Left ventricle myocardium inferior (tissue), 1 donor: ENCODE results near the gene APBB1IP. TPM values are rescaled to one million over a fixed set of nuclear protein-coding genes. Genes with fewer than 3 reads are reported as not detected.
"Not testable (repeated sequence)": the region's sequence is repeated elsewhere in the genome, so short reads cannot be mapped to it uniquely, and the experiment has no call there.

ENCODE experiments used
- DNase-seq: peaks from one replicate; pipeline ENCODE4 v3.0.0-alpha.2; 2020
- H3K27ac ChIP-seq: fragments of 200-600 bp; replicated peaks from 2 replicates; pipeline ENCODE4 v1.8.0; 2021
- H3K27me3 ChIP-seq: fragments of 200-600 bp; 2 replicates; pipeline ENCODE4 v1.8.0; 2021; ENCODE audit warnings: low read depth
- H3K36me3 ChIP-seq: fragments of 200-600 bp; 2 replicates; pipeline ENCODE4 v1.8.0; 2021
- H3K4me1 ChIP-seq: fragments of 200-600 bp; 2 replicates; pipeline ENCODE4 v1.8.0; 2021
- H3K4me3 ChIP-seq: fragments of 200-600 bp; 2 replicates; pipeline ENCODE4 v1.8.0; 2021; ENCODE audit warnings: mild to moderate bottlenecking, moderate library complexity
- H3K9me3 ChIP-seq: fragments of 200-600 bp; replicated peaks from 2 replicates; pipeline ENCODE4 v1.8.0; 2021
- CTCF ChIP-seq: fragments of 200-600 bp; IDR thresholded peaks from 2 replicates; pipeline ENCODE4 v1.8.0; 2021; ENCODE audit warnings: antibody characterized with exemption, mild to moderate bottlenecking, borderline replicate concordance
- intact Hi-C: fragments of 100-400 bp; cut with micrococcal nuclease; formaldehyde crosslinking; loops from one replicate; pipeline ENCODE4 v1.11.0; 2022
- total RNA-seq: library from RNA; stranded (reverse); fragmentation: NEBNext Ultra II Directional; extraction: Animal tissue kit (Norgen Biotek cat#: 25700); gene quantifications from one replicate; pipeline ENCODE4 v1.2.1, GENCODE V29; 2021
- donor health status: DM: no; HTN: yes; CAD: no; lungs with severe emphysema.

APBB1IP gene
- total RNA-seq, 1 donor from 2014 or later, result 2.6 TPM

DNA sequence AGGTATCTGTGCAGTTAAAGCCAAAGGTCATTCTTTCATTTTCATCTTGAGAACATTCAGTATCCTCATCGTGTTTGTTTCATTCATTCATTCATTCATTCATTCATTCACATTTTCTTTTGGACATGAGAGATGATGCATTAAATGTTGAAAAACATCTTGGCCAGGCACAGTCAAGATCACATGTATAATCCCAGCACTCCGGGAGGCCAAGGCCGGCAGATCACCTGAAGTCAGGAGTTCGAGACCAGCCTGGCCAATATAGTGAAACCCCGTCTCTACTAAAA, 34.3 kb downstream of the APBB1IP start:
- no peaks in the 10 kb centered on the region for H3K36me3 ChIP-seq
- H3K27ac ChIP-seq, result no peak overlapping the region
- H3K27me3 ChIP-seq, result no peaks in the 10 kb centered on the region
- no peak overlapping the region for H3K4me3 ChIP-seq
- H3K9me3 ChIP-seq, result no peaks in the 10 kb centered on the region
- intact Hi-C loops, result no loop called here
- no peak for TF ChIP-seq CTCF
- DNase-seq, result no peak
- H3K4me1 ChIP-seq, result no peaks in the 10 kb centered on the region

DNA sequence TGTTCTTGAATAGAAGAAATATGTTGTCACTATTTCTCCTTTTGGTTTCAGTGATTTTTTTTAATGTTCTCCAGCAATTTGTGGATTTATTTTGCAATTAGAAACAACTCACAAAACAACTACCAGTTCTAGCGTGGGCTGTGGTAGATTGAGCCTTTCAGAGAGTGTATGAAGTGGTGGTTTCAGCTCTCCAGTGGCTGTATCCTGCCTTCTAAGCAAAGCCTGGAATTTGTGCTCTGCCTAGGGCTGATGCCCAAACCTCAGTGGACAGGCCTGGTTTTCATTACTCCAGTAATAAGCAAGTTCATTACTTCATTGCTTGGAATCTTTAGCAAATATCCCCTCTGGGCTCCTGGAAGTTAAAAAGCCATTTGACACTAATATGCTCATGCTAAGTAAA, 35.9 kb downstream of the APBB1IP start:
- no peak for TF ChIP-seq CTCF
- Histone ChIP-seq H3K4me3 (no peak overlapping the region), H3K9me3 (no peaks in the 10 kb centered on the region), H3K4me1 (no peaks in the 10 kb centered on the region), H3K36me3 (no peaks in the 10 kb centered on the region), H3K27me3 (no peaks in the 10 kb centered on the region), H3K27ac (peak overlapping the region; percentile 16)
- intact Hi-C loops, result no loop called here
- no peak for DNase-seq

GRCh38 chr10:26474845-26475244, 36.7 kb downstream of the APBB1IP start:
- H3K9me3 ChIP-seq, intact Hi-C loops, DNase-seq, H3K4me1 ChIP-seq, H3K4me3 ChIP-seq, H3K27me3 ChIP-seq, H3K36me3 ChIP-seq: not testable (repeated sequence)
- peak overlapping the region; percentile 16 for H3K27ac ChIP-seq

DNA sequence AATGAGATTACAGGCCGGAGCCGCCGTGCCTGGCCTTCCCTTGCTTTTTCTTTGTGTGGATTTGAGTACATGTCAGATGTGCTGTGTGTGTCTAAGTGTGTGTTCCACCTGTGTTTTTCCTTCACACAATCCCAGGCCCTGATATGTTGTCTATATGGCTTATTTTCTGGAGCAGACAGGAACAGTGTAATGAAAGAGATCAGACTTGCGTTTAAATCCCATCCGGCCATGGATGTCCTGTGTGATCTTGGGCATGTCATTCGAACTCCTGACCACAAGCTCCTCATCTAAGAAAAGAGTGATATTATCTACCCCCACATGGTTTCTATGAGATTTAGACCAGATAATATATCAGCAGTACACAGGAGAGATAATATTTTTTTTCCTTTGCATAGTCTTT, 37.2 kb downstream of the APBB1IP start:
- intact Hi-C loops, result no loop called here
- Histone ChIP-seq H3K4me1 (no peaks in the 10 kb centered on the region), H3K4me3 (no peak overlapping the region), H3K9me3 (no peaks in the 10 kb centered on the region), H3K27ac (no peak overlapping the region), H3K27me3 (no peaks in the 10 kb centered on the region), H3K36me3 (no peaks in the 10 kb centered on the region)
- DNase-seq, result no peak
- no peak for TF ChIP-seq CTCF

- intact Hi-C loops, result no loop called here
- Histone ChIP-seq H3K4me3 (no peak overlapping the region), H3K36me3 (no peaks in the 10 kb centered on the region), H3K27me3 (no peaks in the 10 kb centered on the region), H3K9me3 (no peaks in the 10 kb centered on the region), H3K27ac (no peak overlapping the region), H3K4me1 (no peaks in the 10 kb centered on the region)
- no peak for TF ChIP-seq CTCF
- DNase-seq, result no peak
These were observed 39.4 kb downstream of the APBB1IP start for GRCh38 chr10:26477501-26477900.

DNA sequence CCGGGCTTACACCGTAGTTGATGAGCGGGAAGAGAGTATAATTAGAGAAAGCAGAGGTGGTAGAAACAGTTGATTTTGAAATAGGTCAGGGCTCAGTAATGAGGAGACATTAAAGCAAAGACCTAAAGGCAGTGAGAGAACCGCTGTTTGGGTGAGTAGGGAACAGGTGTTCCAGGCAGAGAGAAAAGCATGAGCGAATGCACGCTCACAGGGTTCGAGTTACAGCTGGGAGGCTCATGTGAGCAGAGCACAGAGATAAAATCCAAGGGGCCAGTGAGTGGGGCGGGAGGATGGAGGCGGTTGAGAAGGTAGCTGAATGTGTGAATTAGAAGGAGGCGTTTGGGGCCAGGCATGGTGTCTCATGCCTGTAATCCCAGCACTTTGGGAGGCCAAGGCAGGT, 39.9 kb downstream of the APBB1IP start:
- no peak overlapping the region for H3K27ac ChIP-seq
- no peak overlapping the region for H3K4me3 ChIP-seq
- no peaks in the 10 kb centered on the region for H3K9me3 ChIP-seq
- H3K4me1 ChIP-seq, result no peaks in the 10 kb centered on the region
- TF ChIP-seq CTCF, result no peak
- H3K27me3 ChIP-seq, result no peaks in the 10 kb centered on the region
- H3K36me3 ChIP-seq, result no peaks in the 10 kb centered on the region
- intact Hi-C loops, result no loop called here
- DNase-seq, result no peak
